ENCODE results near the gene CIDEB. TPM values are rescaled to one million over a fixed set of nuclear protein-coding genes. Genes with fewer than 3 reads are reported as not detected.

The CIDEB gene
- total and polyA plus RNA-seq, 2 of the 13 experiments (the other 11 are each of a cell fraction or from before 2014, with no cell fraction given): 35.8 to 110 TPM

GRCh38 chr14:24255931-24256711, 51.7 kb downstream of the CIDEB start (continued):
- peak; percentile 91; the same call in 1 of the 2 replicates for TF ChIP-seq ZBED4 (CRISPR knock-in tag; IDR thresholded peaks at IDR 0.05; ENCODE audit: borderline replicate concordance)
- peak; percentile 86 for TF ChIP-seq ZMYM4 (CRISPR knock-in tag; IDR thresholded peaks at IDR 0.05)
- no peak for TF ChIP-seq ZNF33B (CRISPR knock-in tag; IDR thresholded peaks at IDR 0.05)
- no peak for TF ChIP-seq ZNF180 (CRISPR knock-in tag; IDR thresholded peaks at IDR 0.05; ENCODE audit: borderline replicate concordance, low read depth)
- no peak for TF ChIP-seq ZNF580 (CRISPR knock-in tag; IDR thresholded peaks at IDR 0.05; ENCODE audit: borderline replicate concordance, low read depth)
- no peak for TF ChIP-seq KMT2B (CRISPR knock-in tag; IDR thresholded peaks at IDR 0.05)
- peak; percentile 75 for TF ChIP-seq ZNF687 (CRISPR knock-in tag; IDR thresholded peaks at IDR 0.05)
- TF ChIP-seq ESRRA (CRISPR knock-in tag; IDR thresholded peaks at IDR 0.05; ENCODE audit: low read depth): peak; percentile 92
- no peak for TF ChIP-seq ZNF773 (CRISPR knock-in tag; IDR thresholded peaks at IDR 0.05; ENCODE audit: borderline replicate concordance)
- TF ChIP-seq NFKB2 (CRISPR knock-in tag; IDR thresholded peaks at IDR 0.05; ENCODE audit: borderline replicate concordance): peak; percentile 44; the same call in 1 of the 2 replicates
- no peak for TF ChIP-seq RAD21 (CRISPR knock-in tag; IDR thresholded peaks at IDR 0.05)
- no peak for TF ChIP-seq ADNP (CRISPR knock-in tag; IDR thresholded peaks at IDR 0.05)
- peak; percentile 79 for TF ChIP-seq ZNF430 (CRISPR knock-in tag; IDR thresholded peaks at IDR 0.05)
- no peak; the same call in 1 of the 2 replicates for TF ChIP-seq SOX13 (IDR thresholded peaks at IDR 0.05)
- TF ChIP-seq SOX13 (CRISPR knock-in tag; conservative IDR thresholded peaks at IDR 0.05 in 1 of 2, IDR thresholded peaks at IDR 0.05 in 1 of 2): peak in 1 of 2 experiments; percentile 51; a peak in 2 of 4 replicates
- peak; percentile 77 for TF ChIP-seq ZBTB7B (CRISPR knock-in tag; IDR thresholded peaks at IDR 0.05)
- no peak for TF ChIP-seq NRL (CRISPR knock-in tag; IDR thresholded peaks at IDR 0.05; ENCODE audit: borderline replicate concordance)
- TF ChIP-seq ASH2L (IDR thresholded peaks at IDR 0.05; ENCODE audit: insufficient read length, low read depth, low read length): no peak
- 0 out of 2 replicates have a peak, but pooled peaks have one; percentile 40 for TF ChIP-seq ZNF558 (CRISPR knock-in tag; IDR thresholded peaks at IDR 0.05; ENCODE audit: borderline replicate concordance)
- peak; percentile 97; the same call in 1 of the 2 replicates for TF ChIP-seq MTA1 (CRISPR knock-in tag; IDR thresholded peaks at IDR 0.05; ENCODE audit: borderline replicate concordance)

Data from HepG2 (cell line).